ENCODE results near the gene CDC42EP4.
A peak's percentile ranks its signal among the peaks of the same experiment; 100 is the strongest.
"Not testable (repeated sequence)": the region's sequence is repeated elsewhere in the genome, so short reads cannot be mapped to it uniquely, and the experiment has no call there.

Gene CDC42EP4

GRCh38 chr17:73309727-73310596 is 1.8 kb downstream of the CDC42EP4 start:
- TF ChIP-seq CTCF (IDR thresholded peaks at IDR 0.05; ENCODE audit: borderline replicate concordance, extremely low read depth, low read length, poor library complexity, severe bottlenecking) (no peak), EZH2 (IDR thresholded peaks at IDR 0.05; ENCODE audit: borderline replicate concordance, low read depth, low read length, severe bottlenecking) (no peak)
- peak overlapping the region; percentile 87 for H3K4me2 ChIP-seq (ENCODE audit: insufficient read depth, low read length)
- no peaks in the 10 kb centered on the region for H3K79me2 ChIP-seq (ENCODE audit: insufficient read depth, low read length)
- H3K4me3 ChIP-seq (ENCODE audit: low read depth in 1 of 2, low read length in 2 of 2) = peak overlapping the region; percentile 38 to 63; a peak in 3 of 4 replicates
- peak overlapping the region; percentile 73 for H3K9ac ChIP-seq (ENCODE audit: low read depth, low read length)
- H2AFZ ChIP-seq (ENCODE audit: low read depth, low read length) = peak overlapping the region; percentile 42
- DNase-seq = no peak
- peaks cover 18% of the 10 kb centered on the region for H3K4me1 ChIP-seq (ENCODE audit: insufficient read depth, low read length)
- H3K27ac ChIP-seq (ENCODE audit: low read length) = no peak overlapping the region
- no peaks in the 10 kb centered on the region for H4K20me1 ChIP-seq (ENCODE audit: insufficient read depth, low read length)
- H3K36me3 ChIP-seq (ENCODE audit: insufficient read depth, low read length) = no peaks in the 10 kb centered on the region; the same call in 1 of the 2 replicates
- ATAC-seq (ENCODE audit: insufficient read depth, low read depth) = no peak
- H3K9me3 ChIP-seq (ENCODE audit: insufficient read depth, low read length, severe bottlenecking) = no peaks in the 10 kb centered on the region
- H3K27me3 ChIP-seq (ENCODE audit: insufficient read depth, low read length, poor library complexity) = peaks cover 39% of the 10 kb centered on the region

GRCh38 chr17:73308959-73309358 is 2.8 kb downstream of the CDC42EP4 start:
- H3K36me3 ChIP-seq (ENCODE audit: insufficient read depth, low read length); H3K9me3 ChIP-seq (ENCODE audit: insufficient read depth, low read length, severe bottlenecking); H3K4me3 ChIP-seq (ENCODE audit: low read depth in 1 of 2, low read length in 2 of 2); H4K20me1 ChIP-seq (ENCODE audit: insufficient read depth, low read length); H3K79me2 ChIP-seq (ENCODE audit: insufficient read depth, low read length); ATAC-seq (ENCODE audit: insufficient read depth, low read depth); H3K4me2 ChIP-seq (ENCODE audit: insufficient read depth, low read length); H3K27ac ChIP-seq (ENCODE audit: low read length); H2AFZ ChIP-seq (ENCODE audit: low read depth, low read length); H3K9ac ChIP-seq (ENCODE audit: low read depth, low read length); DNase-seq: not testable (repeated sequence)
- peaks cover 18% of the 10 kb centered on the region for H3K4me1 ChIP-seq (ENCODE audit: insufficient read depth, low read length)
- peaks cover 38% of the 10 kb centered on the region for H3K27me3 ChIP-seq (ENCODE audit: insufficient read depth, low read length, poor library complexity)

- no peak for TF ChIP-seq CTCF (IDR thresholded peaks at IDR 0.05; ENCODE audit: borderline replicate concordance, extremely low read depth, low read length, poor library complexity, severe bottlenecking)
- no peak for TF ChIP-seq EZH2 (IDR thresholded peaks at IDR 0.05; ENCODE audit: borderline replicate concordance, low read depth, low read length, severe bottlenecking)
- H3K4me1 ChIP-seq (ENCODE audit: insufficient read depth, low read length) = peaks cover 18% of the 10 kb centered on the region
- no peaks in the 10 kb centered on the region for H3K9me3 ChIP-seq (ENCODE audit: insufficient read depth, low read length, severe bottlenecking)
- H3K79me2 ChIP-seq (ENCODE audit: insufficient read depth, low read length) = no peaks in the 10 kb centered on the region
- no peak for ATAC-seq (ENCODE audit: insufficient read depth, low read depth)
- H3K27ac ChIP-seq (ENCODE audit: low read length) = no peak overlapping the region
- H3K4me3 ChIP-seq (ENCODE audit: low read depth in 1 of 2, low read length in 2 of 2) = no peak overlapping the region
- no peak for DNase-seq
- H2AFZ ChIP-seq (ENCODE audit: low read depth, low read length) = no peak overlapping the region
- no peaks in the 10 kb centered on the region; the same call in 1 of the 2 replicates for H3K36me3 ChIP-seq (ENCODE audit: insufficient read depth, low read length)
- no peak overlapping the region for H3K9ac ChIP-seq (ENCODE audit: low read depth, low read length)
- no peaks in the 10 kb centered on the region for H4K20me1 ChIP-seq (ENCODE audit: insufficient read depth, low read length)
- H3K4me2 ChIP-seq (ENCODE audit: insufficient read depth, low read length) = no peak overlapping the region
- H3K27me3 ChIP-seq (ENCODE audit: insufficient read depth, low read length, poor library complexity) = peaks cover 35% of the 10 kb centered on the region
Measured at GRCh38 chr17:73308017-73308823, 3.6 kb downstream of the CDC42EP4 start.

GRCh38 chr17:73307130-73307529 is 4.7 kb downstream of the CDC42EP4 start:
- H4K20me1 ChIP-seq (ENCODE audit: insufficient read depth, low read length) = no peaks in the 10 kb centered on the region
- no peaks in the 10 kb centered on the region; the same call in 1 of the 2 replicates for H3K36me3 ChIP-seq (ENCODE audit: insufficient read depth, low read length)
- ATAC-seq (ENCODE audit: insufficient read depth, low read depth) (no peak), DNase-seq (no peak)
- TF ChIP-seq EZH2 (IDR thresholded peaks at IDR 0.05; ENCODE audit: borderline replicate concordance, low read depth, low read length, severe bottlenecking) = no peak
- no peak for TF ChIP-seq CTCF (IDR thresholded peaks at IDR 0.05; ENCODE audit: borderline replicate concordance, extremely low read depth, low read length, poor library complexity, severe bottlenecking)
- H3K27ac ChIP-seq (ENCODE audit: low read length) = no peak overlapping the region
- no peaks in the 10 kb centered on the region for H3K79me2 ChIP-seq (ENCODE audit: insufficient read depth, low read length)
- H3K9me3 ChIP-seq (ENCODE audit: insufficient read depth, low read length, severe bottlenecking) = no peaks in the 10 kb centered on the region
- no peak overlapping the region for H3K9ac ChIP-seq (ENCODE audit: low read depth, low read length)
- no peak overlapping the region for H3K4me2 ChIP-seq (ENCODE audit: insufficient read depth, low read length)
- H3K27me3 ChIP-seq (ENCODE audit: insufficient read depth, low read length, poor library complexity) = peaks cover 27% of the 10 kb centered on the region
- H3K4me3 ChIP-seq (ENCODE audit: low read depth in 1 of 2, low read length in 2 of 2) = no peak overlapping the region
- H3K4me1 ChIP-seq (ENCODE audit: insufficient read depth, low read length) = peaks cover 14% of the 10 kb centered on the region
- no peak overlapping the region for H2AFZ ChIP-seq (ENCODE audit: low read depth, low read length)

Measured in DND-41 (cell line).